HG03095 (cell line): ENCODE data around the gene TBC1D17.

Experiments used
- ATAC-seq: cut with Tn5 transposase; IDR thresholded peaks from one replicate; pipeline ENCODE4 v1.9.1; 2021; ENCODE audit warnings: moderate library complexity; ENCODE audit not compliant: unreplicated experiment

TBC1D17 gene

GRCh38 chr19:49890349-49891311 lies 13.1 kb downstream of the TBC1D17 start:
- ATAC-seq, result no peak

- ATAC-seq, result no peak
These were observed 13.9 kb downstream of the TBC1D17 start for GRCh38 chr19:49891393-49891792.

- no peak for ATAC-seq
These were observed 15.2 kb downstream of the TBC1D17 start for GRCh38 chr19:49892716-49893115.

GRCh38 chr19:49894011-49894664 lies 16.6 kb downstream of the TBC1D17 start:
- no peak for ATAC-seq

GRCh38 chr19:49894879-49895565 lies 17.5 kb downstream of the TBC1D17 start:
- ATAC-seq, result no peak

GRCh38 chr19:49895566-49896297 lies 18.2 kb downstream of the TBC1D17 start:
- ATAC-seq, result no peak

GRCh38 chr19:49896863-49897621 lies 19.5 kb downstream of the TBC1D17 start, which contains the start of gene IL4I1:
IL4I1 (minus strand) TSS chr19:49896887; CDS start chr19:49896160, 727 bp downstream.
- peak; percentile 34 for ATAC-seq

- ATAC-seq, result no peak
These were observed 26.6 kb downstream of the TBC1D17 start for GRCh38 chr19:49904136-49904535.

GRCh38 chr19:49906879-49907564 lies 29.5 kb downstream of the TBC1D17 start:
- no peak for ATAC-seq

- no peak for ATAC-seq
These were observed 30.4 kb downstream of the TBC1D17 start for GRCh38 chr19:49907745-49908446.

GRCh38 chr19:49908480-49909420 lies 31.2 kb downstream of the TBC1D17 start:
- ATAC-seq, result no peak

GRCh38 chr19:49910179-49910578 lies 32.7 kb downstream of the TBC1D17 start:
- ATAC-seq, result no peak

GRCh38 chr19:49911381-49912145 lies 34.1 kb downstream of the TBC1D17 start:
- no peak for ATAC-seq

- ATAC-seq, result no peak
These were observed 35.6 kb downstream of the TBC1D17 start for GRCh38 chr19:49912965-49913685.

GRCh38 chr19:49913720-49914119 lies 36.2 kb downstream of the TBC1D17 start:
- ATAC-seq, result no peak

GRCh38 chr19:49915271-49915670 lies 37.8 kb downstream of the TBC1D17 start:
- ATAC-seq, result no peak
